Breast epithelium (tissue), 3 donors: ENCODE results near the gene PTPN6.

Experiments used
- CTCF ChIP-seq, 3 donors: fragments of 450-650 bp; IDR thresholded peaks; one replicate each; pipeline ENCODE4 v1.5.1; 2016 to 2017; ENCODE audit warnings: antibody characterized with exemption in 3 of 3, mild to moderate bottlenecking in 3 of 3, moderate library complexity in 3 of 3
- POLR2A ChIP-seq: fragments of 450-650 bp; IDR thresholded peaks from one replicate; pipeline ENCODE4 v1.6.1; 2016; ENCODE audit warnings: antibody characterized with exemption, mild to moderate bottlenecking, moderate library complexity
- POLR2AphosphoS5 ChIP-seq, 3 donors: sonication (generic); formaldehyde crosslinking; IDR thresholded peaks; one replicate each; pipeline ENCODE4 v1.6.1; 2017; ENCODE audit warnings: antibody characterized with exemption in 3 of 3

GRCh38 chr12:7004287-7004803, 53.2 kb downstream of the PTPN6 start:
- TF ChIP-seq POLR2A (no peak), CTCF (IDR thresholded peaks at IDR 0.05) (no peak), POLR2AphosphoS5 (IDR thresholded peaks at IDR 0.05) (no peak)
